ENCODE data around the gene STX3.
"Not testable (repeated sequence)": the region's sequence is repeated elsewhere in the genome, so short reads cannot be mapped to it uniquely, and the experiment has no call there.

Gene STX3

GRCh38 chr11:59847626-59848025 is 92.5 kb downstream of the STX3 start:
- DNase-seq: no peak

- not testable (repeated sequence) for DNase-seq
Observed at GRCh38 chr11:59848439-59848838, 93.3 kb downstream of the STX3 start.

GRCh38 chr11:59849129-59849528 is 94.0 kb downstream of the STX3 start:
- no peak for DNase-seq

GRCh38 chr11:59849551-59849950 is 94.4 kb downstream of the STX3 start:
- DNase-seq: not testable (repeated sequence)

DNA sequence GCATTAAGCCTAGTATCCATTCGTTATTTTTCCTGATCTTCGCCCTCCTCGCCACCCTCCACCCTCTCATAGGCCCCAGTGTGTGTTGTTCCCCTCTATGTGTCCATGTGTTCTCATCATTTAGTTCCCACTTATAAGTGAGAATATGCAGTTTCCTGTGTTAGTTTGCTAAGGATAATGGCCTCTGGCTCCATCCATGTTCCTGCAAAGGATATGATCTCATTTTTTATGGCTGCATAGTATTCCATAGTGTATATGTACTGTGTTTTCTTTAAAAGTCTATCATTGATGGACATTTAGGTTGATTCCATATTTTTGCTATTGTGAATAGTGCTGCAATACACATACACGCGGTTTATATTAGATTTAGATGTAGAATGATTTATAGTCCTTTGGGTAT is 96.2 kb downstream of the STX3 start:
- DNase-seq: not testable (repeated sequence)

DNA sequence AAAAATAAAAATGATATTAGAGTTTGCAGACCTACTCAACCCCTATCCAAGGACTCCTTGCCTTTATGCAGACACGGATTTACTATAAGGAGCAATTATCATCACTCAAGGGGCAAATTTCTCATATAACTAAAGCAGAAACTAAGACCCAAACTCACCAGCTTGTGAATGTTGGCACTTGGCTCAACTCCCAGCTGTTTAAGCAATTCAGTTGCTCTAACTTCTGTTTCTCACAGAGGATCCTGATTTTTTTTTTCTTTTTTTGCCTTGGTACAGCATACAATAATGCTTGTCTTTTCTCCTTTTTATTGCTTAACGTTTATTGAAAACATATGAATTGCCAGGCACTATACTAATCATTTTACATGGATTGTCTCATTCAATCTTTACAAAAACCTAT is 99.7 kb downstream of the STX3 start:
- DNase-seq: no peak
